Measurements from ENCODE around the gene G2E3. TPM values are rescaled to one million over a fixed set of nuclear protein-coding genes. Genes with fewer than 3 reads are reported as not detected.

The G2E3 gene
- total and polyA plus RNA-seq, 2 experiments from 2014 or later = 67.4 to 113 TPM

GRCh38 chr14:30621354-30621939 lies 62.5 kb downstream of the G2E3 start (continued):
- TF ChIP-seq POLR2AphosphoS5 (IDR thresholded peaks at IDR 0.05; ENCODE audit: low read depth) (no peak; the same call in 1 of the 2 replicates), JUNB (IDR thresholded peaks at IDR 0.05; ENCODE audit: unreplicated experiment) (no peak), REST (IDR thresholded peaks at IDR 0.05; ENCODE audit: unreplicated experiment) (no peak), CTCF (conservative IDR thresholded peaks at IDR 0.05; ENCODE audit: low read depth in 2 of 2) (no peak), ZNF114 (CRISPR knock-in tag; IDR thresholded peaks at IDR 0.05) (no peak), EZH2phosphoT487 (IDR thresholded peaks at IDR 0.05; ENCODE audit: unreplicated experiment) (no peak), ETS1 (IDR thresholded peaks at IDR 0.05) (no peak), ZNF331 (CRISPR knock-in tag; IDR thresholded peaks at IDR 0.05; ENCODE audit: low read depth) (no peak), EZH2 (IDR thresholded peaks at IDR 0.05; ENCODE audit: low read depth, unreplicated experiment) (no peak), NANOG (IDR thresholded peaks at IDR 0.05; ENCODE audit: borderline replicate concordance) (no peak), CREB1 (CRISPR knock-in tag; IDR thresholded peaks at IDR 0.05; ENCODE audit: low read depth) (no peak), STAT1 (IDR thresholded peaks at IDR 0.05; ENCODE audit: unreplicated experiment) (no peak)
